HepG2 (cell line): Measurements from ENCODE around the gene MPHOSPH8. TPM values are rescaled to one million over a fixed set of nuclear protein-coding genes. Genes with fewer than 3 reads are reported as not detected.

ENCODE experiments used
- EP300 ChIP-seq, 3 experiments: sonication (generic) in 1 of 3; formaldehyde crosslinking in 1 of 3; IDR thresholded peaks; 2 replicates each; pipeline versions ENCODE4 v1.5.1 to v1.6.1; 2011 to 2020; ENCODE audit warnings: low read depth in 2 of 3, low read length in 2 of 3, borderline replicate concordance in 1 of 3, improper control_type of control experiment in 1 of 3, mild to moderate bottlenecking in 1 of 3, missing genetic modification reagents in 1 of 3, moderate library complexity in 1 of 3
- FOXP1 ChIP-seq, 2 experiments: fragments of 450-650 bp in 1 of 2; IDR thresholded peaks; 2 replicates each; pipeline ENCODE4 v1.6.1; 2017 to 2018; ENCODE audit warnings: antibody characterized with exemption in 1 of 2
- JUND ChIP-seq: sonication (generic); formaldehyde crosslinking; IDR thresholded peaks from 2 replicates; pipeline ENCODE4 v1.8.0; 2022; ENCODE audit warnings: mild to moderate bottlenecking, missing genetic modification reagents
- KDM1A ChIP-seq: IDR thresholded peaks from 2 replicates; pipeline ENCODE4 v1.6.1; 2016; ENCODE audit warnings: missing compliant biosample characterization
- MEF2D ChIP-seq: sonication (generic); formaldehyde crosslinking; IDR thresholded peaks from 2 replicates; pipeline ENCODE4 v1.5.1; 2020; ENCODE audit warnings: mild to moderate bottlenecking, missing genetic modification reagents
- NR2F1 ChIP-seq, 2 experiments: fragments of 450-650 bp in 1 of 2; formaldehyde crosslinking in 1 of 2; IDR thresholded peaks; 2 replicates each; pipeline versions ENCODE4 v1.5.0 to v1.6.1; 2016 to 2020; ENCODE audit warnings: mild to moderate bottlenecking in 1 of 2, missing compliant biosample characterization in 1 of 2, missing genetic modification reagents in 1 of 2, moderate library complexity in 1 of 2
- REL ChIP-seq: sonication (generic); formaldehyde crosslinking; conservative IDR thresholded peaks from 2 replicates; pipeline ENCODE4 v1.8.0; 2022; ENCODE audit warnings: mild to moderate bottlenecking, missing genetic modification reagents, moderate library complexity
- SRF ChIP-seq: IDR thresholded peaks from 2 replicates; pipeline ENCODE4 v1.6.1; 2011; ENCODE audit warnings: mild to moderate bottlenecking, low read depth, low read length, moderate library complexity
- TOPORS ChIP-seq: sonication (generic); formaldehyde crosslinking; IDR thresholded peaks from 2 replicates; pipeline ENCODE4 v1.8.0; 2023; ENCODE audit warnings: mild to moderate bottlenecking, missing genetic modification reagents
- ZNF136 ChIP-seq: sonication (generic); formaldehyde crosslinking; IDR thresholded peaks from 2 replicates; pipeline ENCODE4 v1.8.1; 2022; ENCODE audit warnings: low read depth, mild to moderate bottlenecking, moderate library complexity, missing genetic modification reagents
- ZNF569 ChIP-seq: sonication (generic); formaldehyde crosslinking; IDR thresholded peaks from 2 replicates; pipeline ENCODE4 v1.5.0; 2020; ENCODE audit warnings: mild to moderate bottlenecking, missing genetic modification reagents, moderate library complexity, borderline replicate concordance
- ZNF709 ChIP-seq: sonication (generic); formaldehyde crosslinking; IDR thresholded peaks from 2 replicates; pipeline ENCODE4 v1.5.0; 2020; ENCODE audit warnings: mild to moderate bottlenecking, missing genetic modification reagents
- ZNF782 ChIP-seq: sonication (generic); formaldehyde crosslinking; IDR thresholded peaks from 2 replicates; pipeline ENCODE4 v1.4.0; 2020; ENCODE audit warnings: missing genetic modification reagents, mild to moderate bottlenecking, borderline replicate concordance
- polyA plus RNA-seq, 8 experiments: library from polyadenylated mRNA; depleted of rRNA in 3 of 8; stranded (reverse) in 7 of 8; unstranded in 1 of 8; fragments of >200 nt; fragmentation: Illumina TruSeq in 4 of 8; extraction: Trizol in 4 of 8; gene quantifications; 2 replicates each; pipeline versions ENCODE4 v1.2.1 to v1.2.3, GENCODE V29; 2011 to 2016; ENCODE audit warnings: low read depth in 4 of 8, missing spikeins in 1 of 8, mixed read lengths in 1 of 8; ENCODE audit not compliant: insufficient read depth in 1 of 8
- total RNA-seq, 5 experiments: library from RNA; depleted of rRNA; stranded (reverse); fragments of >200 nt; fragmentation: Illumina TruSeq; extraction: Trizol; gene quantifications; 2 replicates each; pipeline ENCODE4 v1.2.3, GENCODE V29; 2016; ENCODE audit warnings: low read depth in 1 of 5
- TF ChIP-seq, protein P1 (sequence below), 2 experiments: fragments of 450-650 bp in 1 of 2; sonication (generic) in 1 of 2; formaldehyde crosslinking in 1 of 2; IDR thresholded peaks; 2 replicates each; pipeline versions ENCODE4 v1.6.1 to v1.8.0; 2016 to 2022; ENCODE audit warnings: antibody characterized with exemption in 1 of 2, mild to moderate bottlenecking in 1 of 2, missing genetic modification reagents in 1 of 2
- TF ChIP-seq, protein P2 (sequence below): sonication (generic); formaldehyde crosslinking; IDR thresholded peaks from 2 replicates; pipeline ENCODE4 v1.8.0; 2022; ENCODE audit warnings: low read depth, missing genetic modification reagents
- TF ChIP-seq, protein P3 (sequence below): sonication (generic); formaldehyde crosslinking; IDR thresholded peaks from 2 replicates; pipeline ENCODE4 v1.5.0; 2020; ENCODE audit warnings: mild to moderate bottlenecking, missing genetic modification reagents

MPHOSPH8 gene
- total and polyA plus RNA-seq, 2 of the 13 experiments (the other 11 are each of a cell fraction or from before 2014, with no cell fraction given) = 17.3 to 20.9 TPM

DNA sequence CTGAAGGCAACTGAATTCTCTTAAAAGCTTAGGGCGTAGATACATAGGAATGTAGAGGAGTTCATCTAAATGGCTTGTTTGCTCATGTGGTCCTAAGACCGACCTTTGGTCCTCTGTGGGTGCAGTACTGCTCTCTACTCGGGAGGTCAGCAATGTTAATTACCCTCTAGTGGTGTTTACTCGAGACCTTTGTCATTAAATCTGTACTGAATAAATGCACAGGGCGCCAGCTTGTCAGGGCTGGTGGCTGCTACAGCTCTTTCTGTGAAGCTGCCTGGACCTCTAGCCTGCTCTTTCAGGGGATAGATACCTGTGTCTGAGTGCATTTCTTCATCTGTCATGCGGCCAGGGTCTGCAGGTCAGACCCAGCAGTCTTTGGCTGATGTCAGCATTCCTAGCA is 29.2 kb upstream of the MPHOSPH8 start (continued):
- TF ChIP-seq, protein P1, sequence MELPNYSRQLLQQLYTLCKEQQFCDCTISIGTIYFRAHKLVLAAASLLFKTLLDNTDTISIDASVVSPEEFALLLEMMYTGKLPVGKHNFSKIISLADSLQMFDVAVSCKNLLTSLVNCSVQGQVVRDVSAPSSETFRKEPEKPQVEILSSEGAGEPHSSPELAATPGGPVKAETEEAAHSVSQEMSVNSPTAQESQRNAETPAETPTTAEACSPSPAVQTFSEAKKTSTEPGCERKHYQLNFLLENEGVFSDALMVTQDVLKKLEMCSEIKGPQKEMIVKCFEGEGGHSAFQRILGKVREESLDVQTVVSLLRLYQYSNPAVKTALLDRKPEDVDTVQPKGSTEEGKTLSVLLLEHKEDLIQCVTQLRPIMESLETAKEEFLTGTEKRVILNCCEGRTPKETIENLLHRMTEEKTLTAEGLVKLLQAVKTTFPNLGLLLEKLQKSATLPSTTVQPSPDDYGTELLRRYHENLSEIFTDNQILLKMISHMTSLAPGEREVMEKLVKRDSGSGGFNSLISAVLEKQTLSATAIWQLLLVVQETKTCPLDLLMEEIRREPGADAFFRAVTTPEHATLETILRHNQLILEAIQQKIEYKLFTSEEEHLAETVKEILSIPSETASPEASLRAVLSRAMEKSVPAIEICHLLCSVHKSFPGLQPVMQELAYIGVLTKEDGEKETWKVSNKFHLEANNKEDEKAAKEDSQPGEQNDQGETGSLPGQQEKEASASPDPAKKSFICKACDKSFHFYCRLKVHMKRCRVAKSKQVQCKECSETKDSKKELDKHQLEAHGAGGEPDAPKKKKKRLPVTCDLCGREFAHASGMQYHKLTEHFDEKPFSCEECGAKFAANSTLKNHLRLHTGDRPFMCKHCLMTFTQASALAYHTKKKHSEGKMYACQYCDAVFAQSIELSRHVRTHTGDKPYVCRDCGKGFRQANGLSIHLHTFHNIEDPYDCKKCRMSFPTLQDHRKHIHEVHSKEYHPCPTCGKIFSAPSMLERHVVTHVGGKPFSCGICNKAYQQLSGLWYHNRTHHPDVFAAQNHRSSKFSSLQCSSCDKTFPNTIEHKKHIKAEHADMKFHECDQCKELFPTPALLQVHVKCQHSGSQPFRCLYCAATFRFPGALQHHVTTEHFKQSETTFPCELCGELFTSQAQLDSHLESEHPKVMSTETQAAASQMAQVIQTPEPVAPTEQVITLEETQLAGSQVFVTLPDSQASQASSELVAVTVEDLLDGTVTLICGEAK (IDR thresholded peaks at IDR 0.05) = no peak
- TF ChIP-seq, protein P1 (CRISPR knock-in tag; IDR thresholded peaks at IDR 0.05) = no peak
- TF ChIP-seq FOXP1 (IDR thresholded peaks at IDR 0.05) (no peak), FOXP1 (CRISPR knock-in tag; IDR thresholded peaks at IDR 0.05) (peak; percentile 20; the same call in 1 of the 2 replicates), TOPORS (CRISPR knock-in tag) (0 out of 2 replicates have a peak, but pooled peaks have one; percentile 61), ZNF136 (no peak), NR2F1 (CRISPR knock-in tag; IDR thresholded peaks at IDR 0.05) (peak; percentile 69 to 90), JUND (CRISPR knock-in tag) (no peak), ZNF782 (CRISPR knock-in tag) (no peak), MEF2D (CRISPR knock-in tag) (no peak), KDM1A (CRISPR knock-in tag) (peak; percentile 44; the same call in 1 of the 2 replicates), REL (CRISPR knock-in tag) (no peak), ZNF709 (no peak), ZNF569 (CRISPR knock-in tag) (no peak), EP300 (IDR thresholded peaks at IDR 0.05; ENCODE audit: low read depth in 2 of 2, low read length in 2 of 2) (no peak), EP300 (CRISPR knock-in tag; IDR thresholded peaks at IDR 0.05; ENCODE audit: borderline replicate concordance) (no peak), SRF (no peak)
- TF ChIP-seq, protein P2, sequence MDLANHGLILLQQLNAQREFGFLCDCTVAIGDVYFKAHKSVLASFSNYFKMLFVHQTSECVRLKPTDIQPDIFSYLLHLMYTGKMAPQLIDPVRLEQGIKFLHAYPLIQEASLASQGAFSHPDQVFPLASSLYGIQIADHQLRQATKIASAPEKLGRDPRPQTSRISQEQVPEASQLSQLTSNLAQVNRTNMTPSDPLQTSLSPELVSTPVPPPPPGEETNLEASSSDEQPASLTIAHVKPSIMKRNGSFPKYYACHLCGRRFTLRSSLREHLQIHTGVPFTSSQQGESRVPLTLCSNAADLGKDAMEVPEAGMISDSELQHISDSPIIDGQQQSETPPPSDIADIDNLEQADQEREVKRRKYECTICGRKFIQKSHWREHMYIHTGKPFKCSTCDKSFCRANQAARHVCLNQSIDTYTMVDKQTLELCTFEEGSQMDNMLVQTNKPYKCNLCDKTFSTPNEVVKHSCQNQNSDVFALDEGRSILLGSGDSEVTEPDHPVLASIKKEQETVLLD (CRISPR knock-in tag) = no peak
- TF ChIP-seq, protein P3, sequence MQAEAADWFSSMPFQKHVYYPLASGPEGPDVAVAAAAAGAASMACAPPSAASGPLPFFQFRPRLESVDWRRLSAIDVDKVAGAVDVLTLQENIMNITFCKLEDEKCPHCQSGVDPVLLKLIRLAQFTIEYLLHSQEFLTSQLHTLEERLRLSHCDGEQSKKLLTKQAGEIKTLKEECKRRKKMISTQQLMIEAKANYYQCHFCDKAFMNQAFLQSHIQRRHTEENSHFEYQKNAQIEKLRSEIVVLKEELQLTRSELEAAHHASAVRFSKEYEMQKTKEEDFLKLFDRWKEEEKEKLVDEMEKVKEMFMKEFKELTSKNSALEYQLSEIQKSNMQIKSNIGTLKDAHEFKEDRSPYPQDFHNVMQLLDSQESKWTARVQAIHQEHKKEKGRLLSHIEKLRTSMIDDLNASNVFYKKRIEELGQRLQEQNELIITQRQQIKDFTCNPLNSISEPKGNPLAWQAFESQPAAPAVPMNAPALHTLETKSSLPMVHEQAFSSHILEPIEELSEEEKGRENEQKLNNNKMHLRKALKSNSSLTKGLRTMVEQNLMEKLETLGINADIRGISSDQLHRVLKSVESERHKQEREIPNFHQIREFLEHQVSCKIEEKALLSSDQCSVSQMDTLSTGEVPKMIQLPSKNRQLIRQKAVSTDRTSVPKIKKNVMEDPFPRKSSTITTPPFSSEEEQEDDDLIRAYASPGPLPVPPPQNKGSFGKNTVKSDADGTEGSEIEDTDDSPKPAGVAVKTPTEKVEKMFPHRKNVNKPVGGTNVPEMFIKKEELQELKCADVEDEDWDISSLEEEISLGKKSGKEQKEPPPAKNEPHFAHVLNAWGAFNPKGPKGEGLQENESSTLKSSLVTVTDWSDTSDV = no peak
